Measurements from ENCODE around the gene LRRC46. TPM values are rescaled to one million over a fixed set of nuclear protein-coding genes. Genes with fewer than 3 reads are reported as not detected.

LRRC46 gene
- total RNA-seq, 4 donors from 2014 or later: 0.45 TPM; not detected in 3

GRCh38 chr17:47830396-47831002, 971 bp upstream of the LRRC46 start:
- H3K4me1 ChIP-seq: peaks cover 20 to 28% (median 24%) of the 10 kb centered on the region in 4 donors
- intact Hi-C loops (cut with DNase I): no loop called here
- 81% methylated on average over 18 of the region's 18 CpGs for WGBS
- peak overlapping the region; percentile 53 to 85 (median 75) for H3K27ac ChIP-seq (replicated peaks in 1 of 4)
- H3K9me3 ChIP-seq: no peaks in the 10 kb centered on the region
- no peak for TF ChIP-seq POLR2AphosphoS5 (IDR thresholded peaks at IDR 0.05)
- no peak for TF ChIP-seq CTCF (IDR thresholded peaks at IDR 0.05)
- TF ChIP-seq EP300 (IDR thresholded peaks at IDR 0.05): no peak
- no peak for TF ChIP-seq POLR2A (IDR thresholded peaks at IDR 0.05; ENCODE audit: low read depth)
- H3K27me3 ChIP-seq: no peaks in the 10 kb centered on the region
- peak overlapping the region; percentile 74 to 88 (median 86) for H3K4me3 ChIP-seq
- DNase-seq (ENCODE audit: extremely low spot score): no peak
- peaks cover 24 to 41% (median 33%) of the 10 kb centered on the region in 4 donors for H3K36me3 ChIP-seq

GRCh38 chr17:47831934-47832327, 461 bp downstream of the LRRC46 start:
- DNase-seq (ENCODE audit: extremely low spot score): no peak
- Histone ChIP-seq H3K36me3 (peaks cover 12 to 41% (median 31%) of the 10 kb centered on the region in 4 donors), H3K4me1 (peaks cover 20 to 28% (median 24%) of the 10 kb centered on the region in 4 donors), H3K27ac (replicated peaks in 1 of 4) (peak overlapping the region; percentile 53 to 85 (median 75)), H3K9me3 (no peaks in the 10 kb centered on the region), H3K4me3 (peak overlapping the region; percentile 74 to 88 (median 86)), H3K27me3 (no peaks in the 10 kb centered on the region)
- intact Hi-C loops (cut with DNase I): no loop called here
- no peak for TF ChIP-seq EP300 (IDR thresholded peaks at IDR 0.05)
- TF ChIP-seq CTCF (IDR thresholded peaks at IDR 0.05): no peak
- no peak for TF ChIP-seq POLR2A (IDR thresholded peaks at IDR 0.05; ENCODE audit: low read depth)
- TF ChIP-seq POLR2AphosphoS5 (IDR thresholded peaks at IDR 0.05): no peak
- 14% methylated on average over 7 of the region's 7 CpGs for WGBS

GRCh38 chr17:47834756-47835155, 3.3 kb downstream of the LRRC46 start:
- H3K36me3 ChIP-seq: peaks cover 0 to 37% (median 32%) of the 10 kb centered on the region in 4 donors
- intact Hi-C loops (cut with DNase I): no loop called here
- H3K27me3 ChIP-seq: no peaks in the 10 kb centered on the region
- no peak for DNase-seq (ENCODE audit: extremely low spot score)
- no peaks in the 10 kb centered on the region for H3K9me3 ChIP-seq
- H3K4me3 ChIP-seq: no peak overlapping the region
- TF ChIP-seq POLR2A (IDR thresholded peaks at IDR 0.05; ENCODE audit: low read depth) (no peak), EP300 (IDR thresholded peaks at IDR 0.05) (no peak), POLR2AphosphoS5 (IDR thresholded peaks at IDR 0.05) (no peak), CTCF (IDR thresholded peaks at IDR 0.05) (no peak)
- peaks cover 21 to 38% (median 36%) of the 10 kb centered on the region in 4 donors for H3K4me1 ChIP-seq
- H3K27ac ChIP-seq (replicated peaks in 1 of 4): no peak overlapping the region
- WGBS: 63% methylated on average over 5 of the region's 5 CpGs

GRCh38 chr17:47836601-47837000, 5.1 kb downstream of the LRRC46 start:
- 92% methylated on average over 2 of the region's 6 CpGs for WGBS
- Histone ChIP-seq H3K27me3 (no peaks in the 10 kb centered on the region), H3K36me3 (peaks cover 0 to 37% (median 32%) of the 10 kb centered on the region in 4 donors), H3K9me3 (no peaks in the 10 kb centered on the region), H3K4me3 (no peak overlapping the region), H3K27ac (replicated peaks in 1 of 4) (no peak overlapping the region), H3K4me1 (peaks cover 23 to 39% (median 36%) of the 10 kb centered on the region in 4 donors)
- intact Hi-C loops (cut with DNase I): no loop called here
- TF ChIP-seq EP300 (IDR thresholded peaks at IDR 0.05) (no peak), POLR2AphosphoS5 (IDR thresholded peaks at IDR 0.05) (no peak), CTCF (IDR thresholded peaks at IDR 0.05) (no peak), POLR2A (IDR thresholded peaks at IDR 0.05; ENCODE audit: low read depth) (no peak)
- no peak for DNase-seq (ENCODE audit: extremely low spot score)

Measured in esophagus muscularis mucosa (tissue), 4 donors.